ENCODE data around the gene OR52H1.

OR52H1 gene

GRCh38 chr11:5508605-5509004 lies 39.7 kb downstream of the OR52H1 start:
- no peak overlapping the region for H3K4me3 ChIP-seq (ENCODE audit: low read depth, low read length)
- no peak for TF ChIP-seq CTCF (IDR thresholded peaks at IDR 0.05; ENCODE audit: low read depth, low read length, missing control alignments)
- in situ Hi-C loops (cut with HindIII; ENCODE audit: low sequenced_read_pairs), result no loop called here
- no peak for DNase-seq (ENCODE audit: low read depth)

GRCh38 chr11:5507933-5508305 lies 40.4 kb downstream of the OR52H1 start:
- no peak for DNase-seq (ENCODE audit: low read depth)
- no peak overlapping the region for H3K4me3 ChIP-seq (ENCODE audit: low read depth, low read length)
- in situ Hi-C loops (cut with HindIII; ENCODE audit: low sequenced_read_pairs), result no loop called here
- TF ChIP-seq CTCF (IDR thresholded peaks at IDR 0.05; ENCODE audit: low read depth, low read length, missing control alignments), result no peak

- no peak for DNase-seq (ENCODE audit: low read depth)
- H3K4me3 ChIP-seq (ENCODE audit: low read depth, low read length), result no peak overlapping the region
- TF ChIP-seq CTCF (IDR thresholded peaks at IDR 0.05; ENCODE audit: low read depth, low read length, missing control alignments), result no peak
- in situ Hi-C loops (cut with HindIII; ENCODE audit: low sequenced_read_pairs), result no loop called here
Observed at GRCh38 chr11:5507177-5507932, 41.0 kb downstream of the OR52H1 start.

- no peak for TF ChIP-seq CTCF (IDR thresholded peaks at IDR 0.05; ENCODE audit: low read depth, low read length, missing control alignments)
- no peak for DNase-seq (ENCODE audit: low read depth)
- H3K4me3 ChIP-seq (ENCODE audit: low read depth, low read length), result no peak overlapping the region
- in situ Hi-C loops (cut with HindIII; ENCODE audit: low sequenced_read_pairs), result no loop called here
Observed at GRCh38 chr11:5505363-5506048, 42.8 kb downstream of the OR52H1 start.

- in situ Hi-C loops (cut with HindIII; ENCODE audit: low sequenced_read_pairs), result no loop called here
- DNase-seq (ENCODE audit: low read depth), result no peak
- no peak for TF ChIP-seq CTCF (IDR thresholded peaks at IDR 0.05; ENCODE audit: low read depth, low read length, missing control alignments)
- H3K4me3 ChIP-seq (ENCODE audit: low read depth, low read length), result no peak overlapping the region
Observed at GRCh38 chr11:5504403-5504921, 43.9 kb downstream of the OR52H1 start.

GRCh38 chr11:5500393-5500801 lies 47.9 kb downstream of the OR52H1 start:
- H3K4me3 ChIP-seq (ENCODE audit: low read depth, low read length), result no peak overlapping the region
- in situ Hi-C loops (cut with HindIII; ENCODE audit: low sequenced_read_pairs), result no loop called here
- no peak for TF ChIP-seq CTCF (IDR thresholded peaks at IDR 0.05; ENCODE audit: low read depth, low read length, missing control alignments)
- DNase-seq (ENCODE audit: low read depth), result no peak
